ENCODE data around the gene PIGB. TPM values are rescaled to one million over a fixed set of nuclear protein-coding genes. Genes with fewer than 3 reads are reported as not detected.
A peak's percentile ranks its signal among the peaks of the same experiment; 100 is the strongest.
"Not testable (repeated sequence)": the region's sequence is repeated elsewhere in the genome, so short reads cannot be mapped to it uniquely, and the experiment has no call there.

Gene PIGB
- total RNA-seq, 2 donors from 2014 or later: 14.5 to 15.9 TPM

GRCh38 chr15:55360256-55360655 lies 41.2 kb downstream of the PIGB start:
- no peak for ATAC-seq
- intact Hi-C loops (cut with DNase I, micrococcal nuclease): no loop called here
- DNase-seq: no peak

- ATAC-seq (no peak), DNase-seq (no peak)
Measured at GRCh38 chr15:55361048-55361447, 42.0 kb downstream of the PIGB start.

GRCh38 chr15:55362641-55363040 lies 43.6 kb downstream of the PIGB start:
- intact Hi-C loops (cut with DNase I, micrococcal nuclease): no loop called here
- DNase-seq (no peak), ATAC-seq (no peak)

More at GRCh38 chr15:55361048-55361447, 42.0 kb downstream of the PIGB start:
- intact Hi-C loops (cut with DNase I, micrococcal nuclease): no loop called here

GRCh38 chr15:55366981-55367380 lies 48.0 kb downstream of the PIGB start:
- ATAC-seq (no peak), DNase-seq (no peak)
- intact Hi-C loops (cut with DNase I, micrococcal nuclease): no loop called here

GRCh38 chr15:55372701-55373440 lies 53.8 kb downstream of the PIGB start:
- peak; percentile 48 for ATAC-seq

GRCh38 chr15:55379095-55379494 lies 60.1 kb downstream of the PIGB start:
- DNase-seq: no peak
- intact Hi-C loops (cut with DNase I, micrococcal nuclease): no loop called here
- no peak for ATAC-seq

More at GRCh38 chr15:55372701-55373440, 53.8 kb downstream of the PIGB start:
- no peak for DNase-seq
- intact Hi-C loops (cut with DNase I, micrococcal nuclease): no loop called here

- intact Hi-C loops (cut with DNase I, micrococcal nuclease): no loop called here
- no peak for ATAC-seq
- DNase-seq: no peak
Measured at GRCh38 chr15:55381595-55381994, 62.6 kb downstream of the PIGB start.

- ATAC-seq: no peak
Measured at GRCh38 chr15:55383687-55384086, 64.7 kb downstream of the PIGB start.

GRCh38 chr15:55387027-55387426 lies 68.0 kb downstream of the PIGB start:
- no peak for ATAC-seq
- no peak for DNase-seq
- intact Hi-C loops (cut with DNase I, micrococcal nuclease): no loop called here

More at GRCh38 chr15:55383687-55384086, 64.7 kb downstream of the PIGB start:
- intact Hi-C loops (cut with DNase I, micrococcal nuclease): no loop called here
- DNase-seq: no peak

- intact Hi-C loops (cut with DNase I, micrococcal nuclease): no loop called here
- DNase-seq (no peak), ATAC-seq (no peak)
Measured at GRCh38 chr15:55389264-55389607, 70.2 kb downstream of the PIGB start.

GRCh38 chr15:55394694-55395093 lies 75.7 kb downstream of the PIGB start:
- DNase-seq: no peak
- ATAC-seq: no peak
- intact Hi-C loops (cut with DNase I, micrococcal nuclease): no loop called here

GRCh38 chr15:55398243-55398642 lies 79.2 kb downstream of the PIGB start:
- intact Hi-C loops (cut with DNase I, micrococcal nuclease): no loop called here
- DNase-seq (no peak), ATAC-seq (no peak)

- DNase-seq; intact Hi-C loops (cut with DNase I, micrococcal nuclease); ATAC-seq: not testable (repeated sequence)
Measured at GRCh38 chr15:55400050-55400449, 81.0 kb downstream of the PIGB start.

- DNase-seq (no peak), ATAC-seq (no peak)
- intact Hi-C loops (cut with DNase I, micrococcal nuclease): no loop called here
Measured at GRCh38 chr15:55401786-55402246, 82.8 kb downstream of the PIGB start.

GRCh38 chr15:55402707-55403106 lies 83.7 kb downstream of the PIGB start:
- intact Hi-C loops (cut with DNase I, micrococcal nuclease): no loop called here
- ATAC-seq (no peak), DNase-seq (no peak)

- intact Hi-C loops (cut with DNase I, micrococcal nuclease): no loop called here
- no peak for DNase-seq
- peak; percentile 16 for ATAC-seq
Measured at GRCh38 chr15:55403531-55403930, 84.5 kb downstream of the PIGB start.

Small RNAs within 50 kb of the gene (microRNA-seq; reads per million reads assigned to microRNA genes)
- 84.8 to 121 reads per million in 2 donors for gene MIR628

Other genes with a start within 250 kb of the PIGB start
- 10 to 100 TPM; 36.0 to 46.0 TPM for gene RSL24D1, start 122.3 kb upstream of the PIGB start, total RNA-seq
- 10 to 100 TPM; 82.8 to 98.0 TPM for gene RAB27A, start 29.4 kb upstream of the PIGB start, total RNA-seq
- 10 to 100 TPM in 1 of 2 donors, 1 to 10 TPM in 1; 8.9 to 10.1 TPM for gene PIGBOS1, start 99 bp upstream of the PIGB start, total RNA-seq
- 10 to 100 TPM; 45.5 to 65.6 TPM for gene CCPG1, start 89.1 kb downstream of the PIGB start, total RNA-seq
- gene PIERCE2, start 89.3 kb downstream of the PIGB start, total RNA-seq: 1 to 10 TPM; 5.3 to 5.4 TPM
- under 1 TPM in 1 of 2 donors, not detected in 1; 0.17 TPM for gene DNAAF4, start 189.0 kb downstream of the PIGB start, total RNA-seq

Measured in left colon (tissue), 2 donors.